SKM-1 treated with dmso at 0.1 percent for 144 hours (cell line): ENCODE measurements around the gene KPTN.

Source experiments
- DNase-seq: peaks from one replicate; lab custom pipeline; 2025; ENCODE audit not compliant: unreplicated experiment; lab: John Stamatoyannopoulos, UW

Gene KPTN

DNA sequence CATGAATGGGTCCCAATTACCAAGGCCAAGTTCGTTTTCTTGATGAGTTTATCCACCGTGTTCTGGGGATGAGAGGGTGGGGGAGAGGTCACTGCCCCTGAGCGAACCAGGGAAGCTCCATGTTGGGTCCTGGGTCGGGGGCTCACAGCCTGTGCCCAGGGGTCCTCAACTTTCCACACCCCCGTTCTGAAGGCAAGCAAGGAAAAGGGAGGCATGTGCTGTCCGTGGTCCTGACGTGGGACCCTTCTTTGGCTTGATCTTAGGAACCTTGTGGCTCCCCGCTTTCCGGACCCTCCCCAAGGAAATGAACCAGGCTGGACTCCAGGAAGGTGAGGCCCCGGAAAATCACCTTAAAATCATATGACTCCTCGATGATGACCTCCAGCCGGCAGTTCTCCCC is 46.5 kb downstream of the KPTN start:
- DNase-seq, result no peak

DNA sequence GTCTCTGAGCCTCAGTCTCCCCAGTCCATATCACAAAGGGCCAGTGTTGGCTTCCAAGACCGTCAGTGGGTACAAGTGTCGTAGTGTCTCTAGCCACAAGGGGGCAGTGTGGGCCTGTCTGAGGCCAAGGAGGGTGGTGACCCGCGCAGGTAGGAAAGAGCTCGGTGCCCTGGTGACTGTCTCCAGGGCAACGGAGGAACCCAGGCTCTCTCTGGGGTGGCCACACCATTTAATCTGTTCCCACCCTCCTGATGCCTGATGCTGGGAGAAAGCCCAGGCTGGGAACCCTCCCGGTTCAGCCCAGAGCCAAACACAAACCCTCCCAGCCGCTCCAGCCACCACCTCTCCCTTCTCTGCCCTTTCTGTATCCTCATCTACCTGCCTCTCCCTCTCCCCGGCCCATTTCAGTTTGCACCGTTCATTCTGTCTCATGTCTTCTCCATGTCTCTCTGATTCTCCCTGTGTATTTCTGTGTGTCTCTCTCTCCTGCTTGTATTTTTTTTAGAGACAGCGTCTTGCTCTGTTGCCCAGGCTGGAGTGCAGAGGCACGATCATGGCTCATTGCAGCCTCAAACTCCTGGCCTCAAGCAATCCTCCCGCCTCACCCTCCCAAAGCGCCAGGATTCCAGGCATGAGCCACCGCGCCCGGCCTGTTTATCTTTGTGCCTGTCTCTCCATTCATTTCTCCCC is 47.2 kb downstream of the KPTN start:
- peak; percentile 33 for DNase-seq

DNA sequence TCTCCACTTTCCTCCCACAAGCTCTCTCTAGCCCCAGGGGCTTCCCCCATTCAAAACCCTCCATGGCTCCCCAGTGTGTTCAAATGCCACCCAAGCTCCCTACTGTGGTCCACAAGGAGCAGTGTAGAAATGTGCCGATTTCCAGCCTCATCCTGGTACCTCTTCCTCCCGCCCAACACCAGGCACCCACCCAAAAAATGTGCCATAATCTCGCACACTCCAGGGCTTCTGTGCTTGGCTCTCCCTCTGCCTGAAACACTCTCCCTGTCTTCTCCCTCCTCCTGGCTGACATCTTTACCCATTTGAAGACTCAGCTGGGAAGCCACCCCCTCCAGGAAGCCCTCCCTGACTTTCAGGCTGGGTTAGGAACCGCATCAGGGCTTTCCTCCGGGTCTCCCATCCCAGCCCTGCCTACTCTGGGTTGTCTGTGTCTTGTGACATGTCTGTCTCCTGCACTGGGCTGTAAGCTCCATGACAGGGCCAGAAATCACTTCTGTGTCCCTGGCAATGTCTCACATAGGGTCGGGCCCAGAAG is 48.1 kb downstream of the KPTN start:
- no peak for DNase-seq

DNA sequence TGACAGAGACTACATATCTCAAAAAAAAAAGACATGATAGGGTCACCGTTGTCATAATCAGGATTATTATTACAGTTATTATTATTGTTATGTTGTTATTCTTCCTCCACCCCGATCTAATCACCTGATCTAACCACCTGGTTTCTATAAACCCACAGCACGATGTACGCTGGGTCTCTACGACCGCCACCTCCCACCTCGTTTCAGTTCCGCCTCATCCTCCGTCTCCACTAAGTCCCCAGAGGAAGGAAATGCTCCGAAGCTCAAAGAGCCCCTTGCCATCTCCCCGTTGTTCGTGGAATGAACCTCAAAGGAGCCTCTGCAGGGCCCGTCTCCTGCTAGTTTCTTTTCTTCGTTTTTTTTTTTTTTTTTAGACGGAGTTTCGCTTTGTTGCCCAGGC is 48.8 kb downstream of the KPTN start:
- no peak for DNase-seq

DNA sequence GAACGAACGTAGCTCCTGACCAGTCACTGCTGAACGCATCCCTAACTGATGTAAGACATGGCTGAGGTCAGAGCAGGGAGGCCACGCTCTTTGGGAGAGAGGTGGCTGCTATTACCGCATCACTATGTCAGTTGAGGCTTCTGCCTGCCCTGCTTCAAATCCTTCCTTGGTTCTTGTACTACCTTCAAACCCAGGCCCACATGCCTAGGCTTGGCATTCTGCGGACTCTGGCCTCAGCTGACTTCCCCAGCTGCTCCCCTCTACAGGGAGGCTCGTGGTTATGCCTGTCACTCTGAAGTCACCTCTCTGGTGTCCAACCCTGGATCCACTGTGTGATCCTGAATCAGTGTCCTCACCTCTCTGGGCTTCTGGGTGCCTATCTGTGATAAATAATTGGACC is 49.9 kb downstream of the KPTN start:
- no peak for DNase-seq

DNA sequence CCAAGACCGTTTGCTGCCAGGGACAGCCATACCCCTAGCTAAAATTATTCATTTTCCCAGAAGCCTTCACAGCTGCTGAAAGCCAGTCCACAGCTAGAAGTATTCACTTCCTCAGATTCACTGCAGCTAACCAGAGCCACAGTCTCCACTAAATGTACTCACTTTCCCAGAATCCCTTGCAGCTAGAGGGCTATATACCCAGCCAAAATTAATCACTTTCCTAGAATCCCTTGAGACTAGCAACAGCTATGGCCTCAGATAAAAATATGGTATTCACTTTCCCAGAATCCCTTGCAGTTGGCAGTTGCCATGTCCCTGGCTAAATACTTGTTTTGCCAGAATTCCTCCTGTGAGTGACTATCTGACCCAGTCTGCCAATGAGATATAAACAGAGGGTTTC is 50.9 kb downstream of the KPTN start:
- no peak for DNase-seq

DNA sequence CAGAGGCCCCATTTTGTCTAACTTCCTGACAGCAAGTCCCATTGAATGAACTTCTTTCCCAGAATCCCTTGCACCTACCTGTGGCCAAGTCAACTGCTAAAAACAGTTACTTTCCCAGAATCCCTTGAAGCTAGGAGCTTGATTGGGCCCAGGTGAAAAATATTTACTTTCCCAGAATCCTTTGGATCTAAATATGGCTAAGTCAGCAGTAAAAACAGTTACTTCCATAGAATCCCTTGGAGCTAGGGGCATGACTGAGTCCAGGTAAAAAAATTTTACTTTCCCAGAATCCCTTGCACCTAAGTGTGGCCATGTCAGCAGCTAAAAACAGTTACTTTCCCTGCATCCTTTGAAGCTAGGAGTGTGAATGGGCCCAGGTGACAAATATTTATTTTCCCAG is 51.5 kb downstream of the KPTN start:
- DNase-seq, result no peak

DNA sequence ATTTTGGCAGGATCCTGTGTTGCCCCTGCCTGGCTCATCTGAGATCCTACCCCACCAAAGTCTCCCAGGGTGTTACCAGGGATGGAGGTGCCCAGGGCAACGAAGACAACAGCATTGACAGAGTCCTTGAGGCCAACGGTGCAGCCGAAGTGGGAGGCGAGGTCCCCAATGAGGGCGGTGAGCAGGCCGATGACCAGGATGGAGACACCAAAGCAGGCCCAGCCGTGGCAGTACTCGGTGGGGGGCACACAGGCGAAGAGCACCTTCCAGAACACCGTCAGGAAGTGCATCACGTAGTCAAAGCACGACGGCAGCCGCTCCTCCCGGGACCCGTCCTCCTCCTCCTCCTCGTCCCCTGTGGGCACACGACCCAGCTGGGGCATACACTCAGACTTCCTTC is 51.9 kb downstream of the KPTN start:
- DNase-seq, result no peak

DNA sequence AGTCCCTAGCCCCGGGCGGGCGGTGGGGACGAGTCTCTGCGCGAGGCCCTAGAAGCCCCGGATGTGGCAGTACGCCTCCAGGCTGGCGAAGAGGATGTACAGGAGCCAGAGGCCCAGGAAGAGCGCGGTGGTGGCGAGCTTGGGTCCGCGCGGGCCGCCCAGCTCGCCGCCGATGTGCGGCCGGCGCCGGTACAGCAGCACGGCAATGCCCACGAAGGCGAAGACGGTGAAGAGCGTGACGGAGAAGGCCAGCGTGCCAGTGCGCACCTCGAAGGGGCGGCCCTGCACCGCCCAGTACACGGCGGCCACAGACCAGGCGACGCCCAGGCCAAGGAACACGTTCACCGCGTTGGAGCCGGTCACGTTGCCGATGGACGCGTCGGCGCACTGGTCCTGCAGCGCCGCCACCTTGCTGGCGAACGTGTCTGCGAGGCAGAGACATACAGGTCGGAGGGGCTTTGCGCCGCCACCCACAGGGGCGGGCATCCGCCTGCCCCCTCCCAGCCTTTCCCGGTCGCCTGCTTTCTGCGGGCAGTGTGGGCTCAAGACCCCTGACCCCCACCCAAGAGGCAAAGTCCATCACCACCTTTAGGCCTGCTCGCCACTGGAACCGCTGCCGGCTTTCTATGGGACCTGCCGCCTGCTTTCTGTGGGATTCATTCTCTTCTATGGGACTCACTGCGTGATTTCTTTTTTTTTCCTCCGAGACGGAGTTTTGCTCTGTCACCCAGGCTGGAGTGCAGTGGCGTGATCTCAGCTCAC is 53.8 kb downstream of the KPTN start:
- no peak for DNase-seq

DNA sequence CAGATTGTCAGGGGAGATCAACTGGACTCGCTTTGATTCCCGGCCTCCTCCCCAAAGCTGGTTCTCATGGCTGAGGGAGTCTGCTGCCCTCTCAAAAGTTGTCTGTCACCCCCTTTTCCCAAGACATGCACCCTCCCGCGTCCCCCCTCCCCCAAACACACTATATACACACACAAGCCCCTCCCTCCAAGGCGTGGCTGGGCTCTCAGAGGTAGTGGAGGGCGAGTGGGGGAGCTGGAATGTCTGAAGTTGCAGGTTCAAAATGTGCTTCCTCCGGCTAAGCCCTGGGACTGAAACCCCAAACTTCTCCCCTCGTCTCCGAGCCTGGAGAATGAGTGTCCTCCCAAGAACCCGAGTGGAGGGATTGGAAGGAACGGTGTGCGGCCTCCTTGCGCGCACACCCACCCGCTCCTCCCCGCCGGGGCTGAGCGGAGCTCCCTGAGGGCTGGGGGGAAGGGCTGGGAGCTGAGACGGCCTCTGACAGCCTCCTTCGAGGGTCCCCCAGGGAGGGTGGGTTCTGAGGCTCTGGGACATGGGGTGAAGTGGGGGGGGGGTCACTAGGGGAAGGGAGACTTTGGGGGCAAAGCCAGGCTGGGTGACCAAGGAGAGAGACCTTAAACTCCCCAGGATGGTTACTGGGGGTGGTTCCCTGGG is 54.8 kb downstream of the KPTN start:
- no peak for DNase-seq

DNA sequence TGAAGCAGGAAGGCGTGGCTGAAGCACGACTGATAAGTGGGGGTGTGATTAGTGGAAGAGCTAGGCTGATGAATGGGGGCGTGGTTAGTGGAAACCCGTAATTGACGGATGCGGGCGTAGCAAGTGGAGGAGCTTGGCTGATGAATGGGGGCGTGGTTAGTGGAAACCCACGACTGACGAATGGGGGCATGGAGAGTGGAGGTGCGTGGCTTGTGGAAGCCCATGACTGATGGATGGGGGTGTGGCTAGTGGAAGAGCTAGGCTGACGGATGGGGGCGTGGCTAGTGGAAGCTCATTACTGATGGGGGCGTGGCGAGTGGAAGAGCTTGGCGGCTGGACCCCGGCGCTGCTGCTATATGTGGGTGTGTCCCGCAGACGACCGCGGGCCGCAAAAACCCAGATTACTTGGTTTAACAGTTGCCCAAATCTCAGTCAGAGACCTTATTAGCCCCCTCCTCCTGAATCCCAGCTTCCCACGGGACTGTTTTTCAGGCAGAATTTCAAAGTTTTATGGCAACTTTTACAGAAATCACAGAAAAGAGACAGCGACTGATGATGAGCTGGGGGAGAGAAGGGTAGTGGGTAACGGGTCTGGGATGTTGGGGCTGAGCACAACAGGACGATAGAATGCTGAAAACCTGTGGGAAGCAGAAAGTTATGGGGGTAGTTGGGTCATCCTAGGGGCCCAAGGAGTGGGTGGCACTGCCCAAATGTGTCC is 55.7 kb downstream of the KPTN start:
- DNase-seq, result no peak

DNA sequence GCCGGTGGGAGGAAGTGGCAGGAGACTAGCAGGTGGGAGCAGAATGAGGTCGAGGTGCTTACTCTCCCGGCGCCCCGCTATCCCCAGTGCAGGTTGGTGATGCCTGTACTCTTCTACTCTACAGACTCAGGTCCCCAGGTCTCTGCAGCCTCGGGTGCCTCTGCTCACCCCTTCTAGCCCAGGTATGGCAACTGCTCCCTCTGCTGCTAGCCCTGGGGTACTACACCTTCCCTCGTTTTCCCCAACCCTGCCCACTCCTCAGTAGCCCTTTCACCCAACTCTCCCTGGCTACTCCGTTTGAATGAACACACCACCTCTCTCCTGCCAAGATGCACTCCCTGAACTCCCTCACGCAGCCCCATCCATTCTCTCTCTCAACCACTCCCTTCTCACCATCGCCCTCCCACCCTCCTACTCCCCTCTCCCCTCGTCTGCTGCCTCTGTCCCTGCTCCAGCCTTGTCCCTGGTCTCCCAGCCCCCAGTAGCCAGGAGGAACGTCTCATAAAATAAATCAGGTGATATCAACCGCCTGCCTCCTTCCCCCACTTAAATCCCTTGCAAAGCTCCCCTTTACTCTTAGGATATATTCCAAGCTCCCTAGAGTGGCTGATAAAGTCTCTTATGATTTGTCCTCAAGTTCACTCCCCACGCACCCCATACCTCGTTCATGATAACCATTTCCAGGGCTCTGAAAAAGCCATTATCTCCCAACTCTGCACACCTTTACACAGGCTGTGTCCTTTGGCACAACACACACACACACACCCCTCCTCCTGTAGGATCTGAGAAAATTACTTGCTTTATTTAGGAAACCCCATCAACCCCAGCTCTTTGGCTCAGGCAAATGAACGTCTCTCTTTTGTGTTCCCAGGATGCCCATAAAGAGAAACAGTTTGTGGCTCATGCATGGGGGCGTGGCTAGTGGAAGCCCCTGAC is 56.5 kb downstream of the KPTN start:
- DNase-seq, result no peak
